D721Med (cell line): ENCODE measurements around the gene ZBTB38.

Source experiments
- DNase-seq: peaks from one replicate; pipeline ENCODE4 v3.0.0; 2011; ENCODE audit warnings: low spot score; ENCODE audit not compliant: insufficient read length
- FAIRE-seq: peaks from 2 replicates; lab custom pipeline; 2011; peaks lifted over from hg19 to GRCh38; lab: Jason Lieb, UNC
- CTCF ChIP-seq: IDR thresholded peaks from 2 replicates; pipeline ENCODE4 v1.5.1; 2012; ENCODE audit warnings: mild to moderate bottlenecking, control low read depth; ENCODE audit not compliant: insufficient read depth; ENCODE audit errors: missing control alignments

Gene ZBTB38

GRCh38 chr3:141387516-141387915 lies 19.2 kb downstream of the ZBTB38 start:
- no peak for TF ChIP-seq CTCF
- DNase-seq, result no peak
- peak; percentile 53 for FAIRE-seq

- no peak for DNase-seq
- no peak for TF ChIP-seq CTCF
- no peak for FAIRE-seq
Observed at GRCh38 chr3:141388395-141388794, 20.1 kb downstream of the ZBTB38 start.

- TF ChIP-seq CTCF, result no peak
- no peak for FAIRE-seq
- DNase-seq, result no peak
Observed at GRCh38 chr3:141388823-141389621, 20.7 kb downstream of the ZBTB38 start.

GRCh38 chr3:141389703-141390102 lies 21.4 kb downstream of the ZBTB38 start:
- no peak for FAIRE-seq
- TF ChIP-seq CTCF, result no peak

GRCh38 chr3:141390747-141391146 lies 22.4 kb downstream of the ZBTB38 start:
- no peak for TF ChIP-seq CTCF
- FAIRE-seq (no peak), DNase-seq (no peak)

More at GRCh38 chr3:141389703-141390102, 21.4 kb downstream of the ZBTB38 start:
- no peak for DNase-seq

- no peak for TF ChIP-seq CTCF
- DNase-seq, result no peak
- no peak for FAIRE-seq
Observed at GRCh38 chr3:141391298-141391990, 23.1 kb downstream of the ZBTB38 start.

GRCh38 chr3:141391991-141392316 lies 23.6 kb downstream of the ZBTB38 start:
- no peak for TF ChIP-seq CTCF
- no peak for FAIRE-seq
- DNase-seq, result no peak
